ENCODE results near the gene PEX11G. TPM values are rescaled to one million over a fixed set of nuclear protein-coding genes. Genes with fewer than 3 reads are reported as not detected.

Gene PEX11G
- total and polyA plus RNA-seq, 10 of the 15 experiments (the other 5 are each of a cell fraction or from before 2014, with no cell fraction given) = 0.05 to 1.8 (median 0.73) TPM; not detected in 1

GRCh38 chr19:7459773-7460172, 29.1 kb downstream of the PEX11G start (continued):
- TF ChIP-seq EP300 (IDR thresholded peaks at IDR 0.05; ENCODE audit: borderline replicate concordance in 1 of 2, control insufficient read depth in 1 of 2, low read depth in 2 of 2, low read length in 2 of 2) = no peak
- TF ChIP-seq, protein P1, sequence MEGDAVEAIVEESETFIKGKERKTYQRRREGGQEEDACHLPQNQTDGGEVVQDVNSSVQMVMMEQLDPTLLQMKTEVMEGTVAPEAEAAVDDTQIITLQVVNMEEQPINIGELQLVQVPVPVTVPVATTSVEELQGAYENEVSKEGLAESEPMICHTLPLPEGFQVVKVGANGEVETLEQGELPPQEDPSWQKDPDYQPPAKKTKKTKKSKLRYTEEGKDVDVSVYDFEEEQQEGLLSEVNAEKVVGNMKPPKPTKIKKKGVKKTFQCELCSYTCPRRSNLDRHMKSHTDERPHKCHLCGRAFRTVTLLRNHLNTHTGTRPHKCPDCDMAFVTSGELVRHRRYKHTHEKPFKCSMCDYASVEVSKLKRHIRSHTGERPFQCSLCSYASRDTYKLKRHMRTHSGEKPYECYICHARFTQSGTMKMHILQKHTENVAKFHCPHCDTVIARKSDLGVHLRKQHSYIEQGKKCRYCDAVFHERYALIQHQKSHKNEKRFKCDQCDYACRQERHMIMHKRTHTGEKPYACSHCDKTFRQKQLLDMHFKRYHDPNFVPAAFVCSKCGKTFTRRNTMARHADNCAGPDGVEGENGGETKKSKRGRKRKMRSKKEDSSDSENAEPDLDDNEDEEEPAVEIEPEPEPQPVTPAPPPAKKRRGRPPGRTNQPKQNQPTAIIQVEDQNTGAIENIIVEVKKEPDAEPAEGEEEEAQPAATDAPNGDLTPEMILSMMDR (IDR thresholded peaks at IDR 0.05 in 2 of 3, conservative IDR thresholded peaks at IDR 0.05 in 1 of 3; ENCODE audit: control insufficient read depth in 2 of 3, extremely low read depth in 1 of 3, insufficient read depth in 1 of 3, low read depth in 3 of 3, low read length in 3 of 3) = no peak

DNA sequence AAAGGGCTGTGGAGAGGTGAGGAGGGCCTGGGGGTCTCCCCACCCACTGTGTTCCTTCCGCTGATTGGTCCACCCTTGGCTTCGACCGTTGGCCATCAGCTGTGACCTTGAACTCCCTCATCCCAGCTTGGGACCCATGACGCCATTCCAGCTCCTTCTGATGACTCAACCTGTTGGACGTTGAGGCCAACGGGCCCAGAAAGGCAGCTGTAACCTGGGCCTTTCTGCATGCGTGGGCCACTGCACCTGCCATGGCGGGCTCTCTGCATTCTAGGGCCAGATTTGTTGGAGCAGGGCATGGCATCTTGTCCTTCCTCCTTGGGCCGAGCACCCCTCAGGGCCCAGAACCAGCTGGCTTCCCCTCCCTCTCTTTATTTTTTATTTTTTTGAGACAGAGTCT, 30.2 kb downstream of the PEX11G start:
- H3K27me3 ChIP-seq (replicated peaks in 1 of 2; ENCODE audit: control insufficient read depth in 2 of 2, insufficient read depth in 2 of 2, low read length in 1 of 2) = no peaks in the 10 kb centered on the region
- no peak overlapping the region for H2AFZ ChIP-seq (ENCODE audit: control insufficient read depth, low read depth, low read length)
- POLR2A ChIA-PET = no interaction called here
- H3K27ac ChIP-seq (ENCODE audit: control insufficient read depth, insufficient read depth) = no peak overlapping the region
- DNase-seq (ENCODE audit: low read depth, low spot score) (no peak), ATAC-seq (no peak), FAIRE-seq (no peak)
- no peak overlapping the region for H3K4me3 ChIP-seq
- in situ Hi-C loops (cut with MboI) (no loop called here), intact Hi-C loops (cut with micrococcal nuclease; ENCODE audit: unreplicated experiment) (no loop called here)
- WGBS (ENCODE audit: insufficient coverage, insufficient replicate concordance, low lambda C conversion rate, missing lambda C conversion rate) = 89% methylated on average over 9 of the region's 9 CpGs
- no peaks in the 10 kb centered on the region for H4K20me1 ChIP-seq (ENCODE audit: control insufficient read depth, insufficient read depth)
- no peak overlapping the region for H3K4me2 ChIP-seq (ENCODE audit: control insufficient read depth, insufficient read depth)
- peaks cover 15% of the 10 kb centered on the region; the same call in 2 of the 3 replicates for H3K9me3 ChIP-seq (replicated peaks; ENCODE audit: control insufficient read depth, insufficient read depth, low read length)
- SMC1A ChIA-PET (ENCODE audit: uncharacterized antibody, unreplicated experiment) = no interaction called here
- RAD21 ChIA-PET (ENCODE audit: unreplicated experiment) = no interaction called here
- peaks cover 32 to 51% of the 10 kb centered on the region in 2 experiments for H3K36me3 ChIP-seq (ENCODE audit: control insufficient read depth in 2 of 2, insufficient read depth in 2 of 2, low read length in 1 of 2)
- no peaks in the 10 kb centered on the region; the same call in 1 of the 2 replicates for H3K79me2 ChIP-seq (ENCODE audit: control insufficient read depth, insufficient read depth, low read length)
- TF ChIP-seq ZNF24 (IDR thresholded peaks at IDR 0.05) = no peak
- no peak for TF ChIP-seq PAX5 (IDR thresholded peaks at IDR 0.05; ENCODE audit: borderline replicate concordance, low read depth, low read length)
- no peak for TF ChIP-seq EZH2 (IDR thresholded peaks at IDR 0.05; ENCODE audit: borderline replicate concordance, control insufficient read depth, low read depth, low read length)
- no peak for TF ChIP-seq ATF2 (IDR thresholded peaks at IDR 0.05; ENCODE audit: low read length)
- TF ChIP-seq KAT2A (conservative IDR thresholded peaks at IDR 0.05; ENCODE audit: control insufficient read depth, low read depth, low read length) = no peak
- TF ChIP-seq, protein P2, sequence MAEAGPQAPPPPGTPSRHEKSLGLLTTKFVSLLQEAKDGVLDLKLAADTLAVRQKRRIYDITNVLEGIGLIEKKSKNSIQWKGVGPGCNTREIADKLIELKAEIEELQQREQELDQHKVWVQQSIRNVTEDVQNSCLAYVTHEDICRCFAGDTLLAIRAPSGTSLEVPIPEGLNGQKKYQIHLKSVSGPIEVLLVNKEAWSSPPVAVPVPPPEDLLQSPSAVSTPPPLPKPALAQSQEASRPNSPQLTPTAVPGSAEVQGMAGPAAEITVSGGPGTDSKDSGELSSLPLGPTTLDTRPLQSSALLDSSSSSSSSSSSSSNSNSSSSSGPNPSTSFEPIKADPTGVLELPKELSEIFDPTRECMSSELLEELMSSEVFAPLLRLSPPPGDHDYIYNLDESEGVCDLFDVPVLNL (IDR thresholded peaks at IDR 0.05; ENCODE audit: low read depth, low read length) = no peak
- TF ChIP-seq, protein P3, sequence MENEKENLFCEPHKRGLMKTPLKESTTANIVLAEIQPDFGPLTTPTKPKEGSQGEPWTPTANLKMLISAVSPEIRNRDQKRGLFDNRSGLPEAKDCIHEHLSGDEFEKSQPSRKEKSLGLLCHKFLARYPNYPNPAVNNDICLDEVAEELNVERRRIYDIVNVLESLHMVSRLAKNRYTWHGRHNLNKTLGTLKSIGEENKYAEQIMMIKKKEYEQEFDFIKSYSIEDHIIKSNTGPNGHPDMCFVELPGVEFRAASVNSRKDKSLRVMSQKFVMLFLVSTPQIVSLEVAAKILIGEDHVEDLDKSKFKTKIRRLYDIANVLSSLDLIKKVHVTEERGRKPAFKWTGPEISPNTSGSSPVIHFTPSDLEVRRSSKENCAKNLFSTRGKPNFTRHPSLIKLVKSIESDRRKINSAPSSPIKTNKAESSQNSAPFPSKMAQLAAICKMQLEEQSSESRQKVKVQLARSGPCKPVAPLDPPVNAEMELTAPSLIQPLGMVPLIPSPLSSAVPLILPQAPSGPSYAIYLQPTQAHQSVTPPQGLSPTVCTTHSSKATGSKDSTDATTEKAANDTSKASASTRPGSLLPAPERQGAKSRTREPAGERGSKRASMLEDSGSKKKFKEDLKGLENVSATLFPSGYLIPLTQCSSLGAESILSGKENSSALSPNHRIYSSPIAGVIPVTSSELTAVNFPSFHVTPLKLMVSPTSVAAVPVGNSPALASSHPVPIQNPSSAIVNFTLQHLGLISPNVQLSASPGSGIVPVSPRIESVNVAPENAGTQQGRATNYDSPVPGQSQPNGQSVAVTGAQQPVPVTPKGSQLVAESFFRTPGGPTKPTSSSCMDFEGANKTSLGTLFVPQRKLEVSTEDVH (IDR thresholded peaks at IDR 0.05; ENCODE audit: low read depth, partially characterized antibody) = no peak
- no peak for TF ChIP-seq CBFB (IDR thresholded peaks at IDR 0.05; ENCODE audit: low read depth)
- H3K9ac ChIP-seq (ENCODE audit: control insufficient read depth, insufficient read depth, low read length) = no peak overlapping the region
- no TSS peak for BruUV-seq (replicated peaks)
- CTCF ChIA-PET = no interaction called here
- H3K4me1 ChIP-seq (ENCODE audit: control insufficient read depth, insufficient read depth, low read length) = no peaks in the 10 kb centered on the region

Measured in GM12878 (cell line).